KG1 (cell line): Measurements from ENCODE around the gene CCNI.

Experiments
- DNase-seq: peaks from one replicate; lab custom pipeline; 2025; lab: John Stamatoyannopoulos, UW

CCNI gene

GRCh38 chr4:77002321-77003107 lies 73.3 kb downstream of the CCNI start:
- no peak for DNase-seq

GRCh38 chr4:77001907-77002306 lies 73.9 kb downstream of the CCNI start:
- DNase-seq, result no peak

- DNase-seq, result no peak
Measured at GRCh38 chr4:76998251-76998901, 77.4 kb downstream of the CCNI start.

GRCh38 chr4:76997532-76997931 lies 78.3 kb downstream of the CCNI start:
- DNase-seq, result no peak
